Erythroblast (primary cell): Measurements from ENCODE around the gene PTPN1.
A peak's percentile ranks its signal among the peaks of the same experiment; 100 is the strongest.

Experiments
- DNase-seq, 2 experiments: peaks; one replicate each; lab custom pipeline; 2025; lab: John Stamatoyannopoulos, UW
- GATA1 ChIP-seq: IDR thresholded peaks from 2 replicates; pipeline ENCODE4 v1.6.1; 2011; ENCODE audit warnings: low read depth, mild to moderate bottlenecking, control low read depth, low read length, moderate library complexity
- POLR2A ChIP-seq: IDR thresholded peaks from 2 replicates; pipeline ENCODE4 v1.6.1; 2011; ENCODE audit warnings: mild to moderate bottlenecking, low read length

PTPN1 gene

DNA sequence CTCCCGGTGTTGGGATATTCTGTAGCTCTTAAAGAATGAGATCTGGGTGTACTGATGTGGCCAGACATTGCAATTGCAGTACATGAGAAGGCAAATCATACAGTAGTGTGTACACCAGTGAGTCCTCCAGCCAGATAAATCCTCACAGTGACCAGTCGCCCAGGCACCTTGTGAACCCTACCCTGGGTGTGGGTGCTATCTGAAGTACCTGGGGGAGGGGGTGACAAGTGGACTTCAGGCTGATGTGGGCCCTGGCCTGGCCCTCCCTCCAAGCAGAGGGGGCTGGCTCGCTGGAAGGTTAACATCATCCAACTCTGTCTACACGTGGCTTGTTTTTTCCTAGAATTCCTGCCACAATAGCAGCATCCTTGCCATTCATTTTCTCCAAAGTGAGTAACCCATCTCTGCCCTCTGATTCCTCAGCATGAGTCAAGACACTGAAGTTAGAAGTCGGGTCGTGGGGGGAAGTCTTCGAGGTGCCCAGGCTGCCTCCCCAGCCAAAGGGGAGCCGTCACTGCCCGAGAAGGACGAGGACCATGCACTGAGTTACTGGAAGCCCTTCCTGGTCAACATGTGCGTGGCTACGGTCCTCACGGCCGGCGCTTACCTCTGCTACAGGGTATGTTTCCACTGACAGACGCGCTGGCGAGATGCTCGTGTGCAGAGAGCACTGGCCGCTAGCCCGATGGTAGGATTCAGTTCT is 70.8 kb downstream of the PTPN1 start:
- TF ChIP-seq GATA1 (no peak), POLR2A (no peak)
- DNase-seq = no peak

DNA sequence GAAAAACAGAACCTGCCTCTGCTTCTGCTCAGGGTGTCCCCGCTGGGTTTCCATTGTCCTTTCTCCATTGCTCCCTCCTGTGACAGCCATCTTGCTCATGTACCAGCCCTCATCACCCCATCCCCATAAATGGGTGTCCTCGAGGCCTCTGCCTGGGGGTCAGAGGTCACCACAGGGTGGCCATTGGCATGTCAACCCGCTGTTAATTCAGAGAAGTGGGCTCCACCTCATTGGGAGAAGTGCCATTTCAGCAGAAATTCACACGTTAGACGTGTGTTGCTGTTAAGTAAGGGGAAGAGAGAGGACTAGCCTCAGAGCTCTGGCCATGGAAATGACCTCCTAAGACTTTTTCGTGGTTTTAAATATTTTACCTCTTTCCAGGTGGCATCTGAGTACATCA is 71.9 kb downstream of the PTPN1 start:
- no peak for DNase-seq
- no peak for TF ChIP-seq POLR2A

DNA sequence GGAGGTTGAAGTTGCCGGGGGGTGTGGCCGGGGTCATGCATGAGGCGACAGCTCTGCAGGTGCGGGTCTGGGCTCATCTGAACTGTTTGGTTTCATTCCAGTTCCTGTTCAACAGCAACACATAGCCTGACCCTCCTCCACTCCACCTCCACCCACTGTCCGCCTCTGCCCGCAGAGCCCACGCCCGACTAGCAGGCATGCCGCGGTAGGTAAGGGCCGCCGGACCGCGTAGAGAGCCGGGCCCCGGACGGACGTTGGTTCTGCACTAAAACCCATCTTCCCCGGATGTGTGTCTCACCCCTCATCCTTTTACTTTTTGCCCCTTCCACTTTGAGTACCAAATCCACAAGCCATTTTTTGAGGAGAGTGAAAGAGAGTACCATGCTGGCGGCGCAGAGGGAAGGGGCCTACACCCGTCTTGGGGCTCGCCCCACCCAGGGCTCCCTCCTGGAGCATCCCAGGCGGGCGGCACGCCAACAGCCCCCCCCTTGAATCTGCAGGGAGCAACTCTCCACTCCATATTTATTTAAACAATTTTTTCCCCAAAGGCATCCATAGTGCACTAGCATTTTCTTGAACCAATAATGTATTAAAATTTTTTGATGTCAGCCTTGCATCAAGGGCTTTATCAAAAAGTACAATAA is 72.5 kb downstream of the PTPN1 start:
- no peak for TF ChIP-seq GATA1
- TF ChIP-seq POLR2A = no peak
- DNase-seq = no peak

DNA sequence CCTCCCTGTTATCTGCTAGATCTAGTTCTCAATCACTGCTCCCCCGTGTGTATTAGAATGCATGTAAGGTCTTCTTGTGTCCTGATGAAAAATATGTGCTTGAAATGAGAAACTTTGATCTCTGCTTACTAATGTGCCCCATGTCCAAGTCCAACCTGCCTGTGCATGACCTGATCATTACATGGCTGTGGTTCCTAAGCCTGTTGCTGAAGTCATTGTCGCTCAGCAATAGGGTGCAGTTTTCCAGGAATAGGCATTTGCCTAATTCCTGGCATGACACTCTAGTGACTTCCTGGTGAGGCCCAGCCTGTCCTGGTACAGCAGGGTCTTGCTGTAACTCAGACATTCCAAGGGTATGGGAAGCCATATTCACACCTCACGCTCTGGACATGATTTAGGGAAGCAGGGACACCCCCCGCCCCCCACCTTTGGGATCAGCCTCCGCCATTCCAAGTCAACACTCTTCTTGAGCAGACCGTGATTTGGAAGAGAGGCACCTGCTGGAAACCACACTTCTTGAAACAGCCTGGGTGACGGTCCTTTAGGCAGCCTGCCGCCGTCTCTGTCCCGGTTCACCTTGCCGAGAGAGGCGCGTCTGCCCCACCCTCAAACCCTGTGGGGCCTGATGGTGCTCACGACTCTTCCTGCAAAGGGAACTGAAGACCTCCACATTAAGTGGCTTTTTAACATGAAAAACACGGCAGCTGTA is 73.4 kb downstream of the PTPN1 start:
- TF ChIP-seq POLR2A = no peak
- TF ChIP-seq GATA1 = no peak
- DNase-seq = no peak

DNA sequence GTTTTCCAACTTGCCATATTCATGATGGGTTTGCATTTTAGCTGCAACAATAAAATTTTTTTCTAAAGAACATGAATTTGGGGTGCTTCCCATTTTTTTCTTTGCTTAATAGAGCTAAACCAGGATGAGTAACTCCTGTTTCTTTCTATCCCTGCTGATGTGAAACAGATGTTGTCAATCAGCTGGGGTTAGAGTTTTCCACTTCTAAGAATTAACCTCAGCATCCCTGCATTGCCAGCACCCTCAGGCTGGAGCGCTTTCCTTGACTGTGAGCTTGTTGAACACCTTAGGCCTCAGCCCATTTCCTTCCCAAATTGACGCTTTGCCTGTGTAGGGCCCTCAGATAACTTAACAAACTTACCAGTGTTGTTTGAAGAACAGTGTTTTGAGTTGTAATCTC is 74.5 kb downstream of the PTPN1 start:
- no peak for DNase-seq
- TF ChIP-seq POLR2A (no peak), GATA1 (no peak)

DNA sequence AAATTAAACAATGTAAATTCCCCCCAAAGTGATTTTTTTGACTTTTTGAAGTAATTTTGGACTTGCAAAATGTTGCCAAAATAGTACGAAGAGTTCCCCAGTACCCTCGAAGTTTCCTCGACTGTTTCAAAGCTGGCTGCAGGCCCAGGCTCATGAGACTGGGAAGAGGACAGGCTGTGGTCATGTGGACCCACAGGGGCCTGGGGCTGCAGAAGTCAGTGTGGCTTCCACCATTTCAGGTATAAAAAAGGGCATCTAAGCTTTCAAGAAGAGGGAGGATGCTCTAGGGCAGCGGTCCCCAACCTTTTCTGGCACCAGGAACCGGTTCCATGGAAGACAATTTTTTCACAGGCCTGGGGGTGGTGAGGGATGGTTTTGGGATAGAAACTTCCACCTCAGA is 75.0 kb downstream of the PTPN1 start:
- TF ChIP-seq POLR2A = no peak
- TF ChIP-seq GATA1 = no peak
- DNase-seq = no peak

DNA sequence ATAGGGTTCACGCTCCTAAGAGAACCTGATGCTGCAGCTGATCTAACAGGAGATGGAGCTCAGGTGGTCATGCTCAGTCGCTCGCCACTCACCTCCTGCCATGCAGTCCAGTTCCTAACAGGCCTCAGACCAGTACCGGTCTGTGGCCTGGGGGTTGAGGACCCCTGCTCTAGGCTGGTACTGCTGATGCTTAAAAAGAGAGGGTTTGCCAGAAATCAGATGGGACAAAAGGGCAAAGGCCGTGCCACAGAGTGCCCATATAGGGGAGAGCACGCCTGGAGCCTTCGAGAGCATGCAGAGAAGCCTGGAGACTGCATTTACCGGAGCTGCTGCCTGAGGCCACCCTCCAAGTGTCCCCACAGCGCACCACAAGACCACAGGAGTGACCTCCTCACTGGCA is 75.5 kb downstream of the PTPN1 start:
- no peak for DNase-seq
- TF ChIP-seq POLR2A (no peak), GATA1 (no peak)

DNA sequence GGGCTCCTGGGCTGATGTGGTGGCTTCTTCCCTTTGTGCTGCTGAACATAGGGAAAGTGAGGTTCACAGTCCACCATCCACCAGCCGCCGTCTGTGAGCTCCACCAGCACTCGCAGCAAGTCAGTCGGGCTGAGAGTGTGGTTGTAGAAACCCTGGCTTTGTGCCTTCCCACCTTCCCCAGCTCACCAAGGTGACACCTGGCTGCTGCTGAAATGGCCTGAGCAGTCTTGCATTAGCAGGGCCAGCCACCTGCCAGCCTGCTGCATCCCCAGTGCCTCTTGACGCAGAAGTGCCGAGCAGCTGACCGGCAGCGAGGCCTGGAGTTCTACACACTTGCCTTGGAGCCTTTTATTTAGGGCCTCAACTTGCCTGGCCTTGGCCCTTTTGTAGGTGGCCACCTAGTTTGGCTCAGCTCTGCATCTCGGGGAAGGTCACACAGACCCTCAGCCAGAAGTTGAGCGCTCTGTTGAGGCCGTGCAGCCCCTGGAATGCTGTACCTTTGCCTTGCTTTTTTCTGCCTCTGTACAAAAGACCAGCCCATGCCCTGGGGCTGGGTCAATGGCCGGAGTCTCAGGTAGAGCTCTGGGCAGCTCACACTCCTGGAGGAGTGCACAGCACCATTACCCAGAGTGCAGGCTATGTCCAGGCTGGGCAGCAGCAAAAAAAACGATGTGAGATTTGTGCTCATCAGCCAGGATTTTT is 76.5 kb downstream of the PTPN1 start:
- no peak for DNase-seq
- TF ChIP-seq GATA1 = no peak
- TF ChIP-seq POLR2A = no peak

DNA sequence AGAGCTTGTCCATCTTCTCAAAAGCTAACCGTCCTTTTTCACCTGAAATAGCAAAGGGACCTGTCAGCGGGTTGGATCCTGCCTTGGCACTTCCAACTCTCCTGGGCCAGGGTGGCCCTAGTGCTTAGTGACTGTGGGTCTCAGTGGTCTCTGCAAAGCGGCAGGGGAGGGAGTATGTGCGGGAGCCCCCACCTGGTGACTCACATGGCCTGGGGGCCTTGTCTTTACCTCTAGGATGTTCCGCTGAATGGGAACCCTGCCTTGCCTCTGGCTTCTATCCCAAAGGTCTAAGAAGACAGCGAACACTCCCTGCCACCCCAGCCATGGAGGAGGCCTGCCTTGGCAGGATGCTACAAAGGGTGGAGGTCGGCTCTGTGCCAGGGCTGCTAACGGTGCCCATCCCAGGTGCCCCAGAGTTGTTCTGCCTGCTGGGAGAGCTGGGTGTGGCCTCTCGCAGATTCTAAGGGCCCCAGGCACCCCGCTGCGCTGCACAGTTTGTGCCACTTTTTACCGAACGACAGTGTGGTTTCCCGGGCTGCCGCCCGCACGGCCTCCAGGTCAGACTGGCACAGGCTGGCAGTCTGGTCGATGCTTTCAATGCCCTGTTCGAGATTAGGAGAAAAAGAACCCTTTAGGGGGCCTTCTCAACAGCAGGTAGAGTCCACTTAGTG is 77.2 kb downstream of the PTPN1 start:
- TF ChIP-seq POLR2A = no peak
- TF ChIP-seq GATA1 = no peak
- DNase-seq = no peak

DNA sequence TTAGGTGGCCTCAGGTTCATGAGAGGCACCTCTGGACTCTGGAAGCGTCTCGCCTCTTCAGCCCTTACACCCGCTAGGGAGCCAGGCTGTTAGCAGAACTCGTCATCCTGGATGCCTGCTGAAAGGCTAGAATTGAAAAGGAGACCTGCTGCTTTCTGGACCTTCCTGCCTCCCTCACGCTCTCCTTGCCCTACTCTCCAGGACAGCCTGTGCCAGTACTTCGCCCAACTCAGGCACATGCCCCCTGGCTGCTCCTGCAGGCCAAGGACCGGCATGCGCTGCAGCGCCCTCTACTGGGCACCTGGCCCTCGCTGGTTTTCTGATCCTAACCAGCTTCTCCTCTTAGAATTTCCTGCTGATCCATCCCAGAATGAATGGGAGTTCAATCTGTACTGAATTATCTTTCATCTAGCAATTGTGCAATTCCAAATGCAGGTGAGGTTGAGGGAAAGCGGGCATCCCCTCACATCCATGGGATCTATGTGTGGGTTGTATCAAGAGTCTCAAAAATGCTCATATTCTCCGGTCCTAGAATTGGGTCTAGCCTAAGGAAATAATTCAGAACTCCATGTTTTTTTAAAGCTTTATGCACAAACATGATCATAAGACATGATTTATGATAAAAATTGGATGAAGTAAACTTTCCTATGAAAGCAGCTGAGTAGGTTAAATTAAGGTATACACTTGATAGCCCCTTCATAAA is 78.0 kb downstream of the PTPN1 start:
- peak; percentile 63 to 79 for DNase-seq
- no peak for TF ChIP-seq POLR2A
- no peak for TF ChIP-seq GATA1

DNA sequence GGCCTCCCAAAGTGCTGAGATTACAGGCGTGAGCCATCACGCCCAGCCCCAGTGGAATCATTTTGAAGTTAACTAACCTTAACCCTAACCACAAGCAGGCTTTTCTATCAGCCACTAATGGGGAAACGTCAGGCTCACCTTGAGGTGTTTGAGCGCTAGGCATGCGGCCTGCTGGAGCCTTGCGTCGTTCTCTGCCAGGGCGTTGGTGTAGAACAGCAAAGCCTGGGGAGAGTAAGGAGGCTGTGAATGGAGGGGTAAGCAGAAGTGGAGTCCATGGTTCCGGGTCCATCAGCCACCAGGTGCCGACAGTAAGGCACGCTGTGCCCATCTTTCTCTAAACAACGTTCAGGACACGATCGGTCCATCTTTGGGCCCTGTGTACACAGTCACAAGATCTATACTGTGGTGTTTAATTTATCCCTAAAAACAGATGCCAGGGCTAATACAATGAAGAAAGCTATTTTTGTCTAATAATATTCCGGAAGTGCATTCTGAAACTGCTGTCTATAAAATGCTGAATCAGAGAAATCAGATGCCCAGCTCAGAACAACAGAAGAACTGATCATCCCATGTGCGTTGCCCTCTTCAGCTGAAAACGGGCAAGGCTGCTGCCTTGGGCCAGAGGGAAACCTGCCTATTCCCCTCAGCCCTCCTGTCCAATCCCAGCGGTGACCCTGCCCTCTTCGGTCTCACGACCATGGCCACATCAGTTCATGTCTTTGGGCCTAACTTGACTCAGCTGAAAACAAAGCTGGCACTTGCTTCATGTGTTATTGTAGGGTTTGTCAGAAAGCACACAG is 79.6 kb downstream of the PTPN1 start:
- DNase-seq = no peak
- no peak for TF ChIP-seq GATA1
- TF ChIP-seq POLR2A = no peak

DNA sequence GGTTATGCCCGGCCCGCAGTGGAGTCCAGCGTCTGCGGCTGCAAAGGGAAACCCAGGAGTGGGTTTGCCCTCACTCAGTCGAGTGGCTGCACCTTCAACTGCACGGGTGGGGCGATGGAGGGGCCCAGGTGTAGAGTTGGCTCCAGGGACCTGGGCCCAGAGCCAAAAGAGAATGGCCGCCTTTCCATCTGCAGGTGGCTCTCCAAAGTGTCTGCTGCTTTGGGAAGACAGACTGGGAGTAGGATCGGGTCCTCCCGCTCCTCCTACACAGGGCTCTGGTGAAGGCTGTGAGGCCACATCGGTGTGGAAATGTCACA is 80.1 kb downstream of the PTPN1 start:
- DNase-seq = no peak
- no peak for TF ChIP-seq GATA1
- no peak for TF ChIP-seq POLR2A
